Endothelial cell of umbilical vein (primary cell): ENCODE measurements around the gene XPO5. TPM values are rescaled to one million over a fixed set of nuclear protein-coding genes. Genes with fewer than 3 reads are reported as not detected.

Experiments used
- BruUV-seq: library from RNA; stranded (reverse); fragments of 400-500 nt; replicated peaks from 2 replicates; lab custom pipeline; 2021; lab: Mats Ljungman, UMichigan
- CTCF ChIA-PET: fragments of 300-600, 350-600 bp; sonication (Branson Sonifier 250); formaldehyde crosslinking; loops from one replicate; lab custom pipeline; 2021; ENCODE audit warnings: antibody characterized with exemption, inconsistent platforms; lab: Charles Lee
- POLR2A ChIA-PET: fragments of 300-600, 350-600 bp; sonication (Branson Sonifier 250); formaldehyde crosslinking; loops from one replicate; lab custom pipeline; 2021; ENCODE audit warnings: antibody characterized with exemption, inconsistent platforms; lab: Charles Lee
- DNase-seq: peaks from one replicate; pipeline ENCODE4 v3.0.0-alpha.2; 2011; ENCODE audit warnings: low read depth, low spot score
- FAIRE-seq: peaks from 2 replicates; lab custom pipeline; 2011; peaks lifted over from hg19 to GRCh38; lab: Jason Lieb, UNC
- H2AFZ ChIP-seq: 2 replicates; pipeline ENCODE4 v1.6.0; 2012; ENCODE audit warnings: low read depth, low read length, control low read depth, inconsistent platforms
- H3K27ac ChIP-seq: 2 replicates; pipeline ENCODE4 v1.5.1; 2011; ENCODE audit warnings: low read depth, mild to moderate bottlenecking, control low read depth, low read length, moderate library complexity; ENCODE audit not compliant: insufficient read depth
- H3K27me3 ChIP-seq, 2 experiments: 2 replicates each; pipeline versions ENCODE4 v1.6.0 to v1.6.1; 2011; ENCODE audit warnings: low read length in 2 of 2, mixed read lengths in 1 of 2; ENCODE audit not compliant: control insufficient read depth in 2 of 2, insufficient read depth in 2 of 2
- H3K36me3 ChIP-seq, 2 experiments: 2 replicates in 1 of 2; 3 replicates in 1 of 2; pipeline ENCODE4 v1.5.1; 2011; ENCODE audit warnings: low read length in 2 of 2, mild to moderate bottlenecking in 1 of 2, moderate library complexity in 1 of 2; ENCODE audit not compliant: control insufficient read depth in 2 of 2, insufficient read depth in 2 of 2; ENCODE audit errors: extremely low read depth in 1 of 2
- H3K4me1 ChIP-seq: 3 replicates; pipeline ENCODE4 v1.5.1; 2011; ENCODE audit warnings: mild to moderate bottlenecking, low read length; ENCODE audit not compliant: control insufficient read depth, insufficient read depth; ENCODE audit errors: extremely low read depth
- H3K4me2 ChIP-seq: 2 replicates; pipeline ENCODE4 v1.6.1; 2011; ENCODE audit warnings: low read length, control low read depth, mixed read lengths; ENCODE audit not compliant: insufficient read depth
- H3K4me3 ChIP-seq, 3 experiments: fragments of 200-600 bp in 1 of 3; sonication (generic), shearing (Covaris generic) in 1 of 3; replicated peaks in 1 of 3; 2 replicates each; pipeline ENCODE4 v1.5.1; 2011 to 2016; ENCODE audit warnings: control low read depth in 3 of 3, low read length in 3 of 3, mild to moderate bottlenecking in 2 of 3, inconsistent platforms in 1 of 3, low read depth in 1 of 3, moderate library complexity in 1 of 3; ENCODE audit not compliant: insufficient read depth in 1 of 3
- H3K79me2 ChIP-seq: 2 replicates; pipeline ENCODE4 v1.6.0; 2012; ENCODE audit warnings: low read length, inconsistent platforms; ENCODE audit not compliant: control insufficient read depth, insufficient read depth
- H3K9ac ChIP-seq: replicated peaks from 2 replicates; pipeline ENCODE3; 2011; ENCODE audit warnings: low read length, control low read depth; ENCODE audit not compliant: insufficient read depth; ENCODE audit errors: extremely low read depth
- H3K9me1 ChIP-seq: replicated peaks from 3 replicates; pipeline ENCODE4 v1.6.0; 2011; ENCODE audit warnings: mild to moderate bottlenecking, low read length; ENCODE audit not compliant: control insufficient read depth, insufficient read depth; ENCODE audit errors: extremely low read depth
- H3K9me3 ChIP-seq: replicated peaks from 2 replicates; pipeline ENCODE4 v1.5.1; 2012; ENCODE audit warnings: low read length, inconsistent platforms; ENCODE audit not compliant: control insufficient read depth, insufficient read depth
- H4K20me1 ChIP-seq: replicated peaks from 2 replicates; pipeline ENCODE3; 2011; ENCODE audit warnings: mild to moderate bottlenecking, low read length; ENCODE audit not compliant: control insufficient read depth, insufficient read depth; ENCODE audit errors: extremely low read depth
- FOS ChIP-seq: IDR thresholded peaks from 2 replicates; pipeline ENCODE4 v1.6.1; 2011; ENCODE audit warnings: mild to moderate bottlenecking, low read length, moderate library complexity, borderline replicate concordance; ENCODE audit not compliant: insufficient read depth
- JUN ChIP-seq: IDR thresholded peaks from 2 replicates; pipeline ENCODE4 v1.6.1; 2011; ENCODE audit warnings: borderline replicate concordance, low read depth; ENCODE audit not compliant: insufficient read length, insufficient read depth
- POLR2A ChIP-seq: IDR thresholded peaks from 2 replicates; pipeline ENCODE4 v1.6.1; 2012; ENCODE audit warnings: low read depth, mild to moderate bottlenecking, control low read depth, low read length
- dilution Hi-C: fragments of 300-500 bp; cut with MboI; formaldehyde crosslinking; loops from one replicate; pipeline ENCODE4 v1.15.0; 2019; ENCODE audit warnings: low sequenced_read_pairs; ENCODE audit not compliant: extremely low pct_ligation_motif_present
- intact Hi-C: fragments of 100-400 bp; cut with micrococcal nuclease; formaldehyde crosslinking; loops from one replicate; pipeline ENCODE4 v1.10.0; 2022
- polyA plus RNA-seq, 4 experiments: library from polyadenylated mRNA; depleted of rRNA in 3 of 4; stranded (reverse) in 3 of 4; unstranded in 1 of 4; fragments of >200 nt; gene quantifications; 2 replicates each; pipeline versions ENCODE4 v1.2.1 to v1.2.3, GENCODE V29; 2011 to 2012; ENCODE audit warnings: missing spikeins in 1 of 4
- total RNA-seq: library from RNA; stranded (reverse); gene quantifications from 2 replicates; pipeline ENCODE4 v1.2.3, GENCODE V29; 2021
- TF ChIP-seq, protein P1 (sequence below): IDR thresholded peaks from 2 replicates; pipeline ENCODE4 v1.6.1; 2011; ENCODE audit not compliant: insufficient read depth, insufficient read length
- TF ChIP-seq, protein P2 (sequence below), 2 donors: IDR thresholded peaks; 1 replicate in 1 of 2; 2 replicates in 1 of 2; pipeline ENCODE4 v1.5.1; 2011; ENCODE audit warnings: low read length in 2 of 2, mild to moderate bottlenecking in 2 of 2, moderate library complexity in 2 of 2, control low read depth in 1 of 2, inconsistent platforms in 1 of 2, low read depth in 1 of 2; ENCODE audit not compliant: insufficient read depth in 1 of 2; ENCODE audit errors: extremely low read depth in 1 of 2

The XPO5 gene
- total and polyA plus RNA-seq, 2 donors (not counting 3 experiments of a cell fraction or from before 2014, with no cell fraction given): 28.4 to 50.0 TPM

DNA sequence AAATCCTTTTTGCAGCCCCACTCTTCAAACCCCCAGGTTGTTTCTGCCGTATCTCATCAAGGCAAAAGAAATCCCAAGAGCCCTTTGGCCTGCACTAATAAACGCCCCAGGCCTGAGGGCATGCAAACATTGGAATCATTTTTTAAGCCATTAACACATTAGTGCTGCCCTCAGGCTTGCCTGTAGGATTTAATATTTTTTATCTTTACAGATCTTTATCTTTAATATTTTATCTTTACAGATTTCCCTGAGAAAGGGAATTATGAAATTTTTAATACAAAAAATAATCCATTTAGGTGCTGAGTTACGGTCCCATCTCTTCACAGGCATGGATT is 38.5 kb upstream of the XPO5 start:
- no peaks in the 10 kb centered on the region for H3K79me2 ChIP-seq
- no peak overlapping the region for H2AFZ ChIP-seq
- no peaks in the 10 kb centered on the region for H3K9me3 ChIP-seq
- dilution Hi-C loops: no loop called here
- no peaks in the 10 kb centered on the region for H3K27me3 ChIP-seq
- POLR2A ChIA-PET: no interaction called here
- no peak overlapping the region for H3K27ac ChIP-seq
- no peaks in the 10 kb centered on the region for H3K4me1 ChIP-seq
- H3K4me3 ChIP-seq: no peak overlapping the region
- no peak for FAIRE-seq
- TF ChIP-seq, protein P1, sequence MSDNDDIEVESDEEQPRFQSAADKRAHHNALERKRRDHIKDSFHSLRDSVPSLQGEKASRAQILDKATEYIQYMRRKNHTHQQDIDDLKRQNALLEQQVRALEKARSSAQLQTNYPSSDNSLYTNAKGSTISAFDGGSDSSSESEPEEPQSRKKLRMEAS: no peak
- TF ChIP-seq POLR2A (no peak), JUN (no peak)
- TF ChIP-seq, protein P2, sequence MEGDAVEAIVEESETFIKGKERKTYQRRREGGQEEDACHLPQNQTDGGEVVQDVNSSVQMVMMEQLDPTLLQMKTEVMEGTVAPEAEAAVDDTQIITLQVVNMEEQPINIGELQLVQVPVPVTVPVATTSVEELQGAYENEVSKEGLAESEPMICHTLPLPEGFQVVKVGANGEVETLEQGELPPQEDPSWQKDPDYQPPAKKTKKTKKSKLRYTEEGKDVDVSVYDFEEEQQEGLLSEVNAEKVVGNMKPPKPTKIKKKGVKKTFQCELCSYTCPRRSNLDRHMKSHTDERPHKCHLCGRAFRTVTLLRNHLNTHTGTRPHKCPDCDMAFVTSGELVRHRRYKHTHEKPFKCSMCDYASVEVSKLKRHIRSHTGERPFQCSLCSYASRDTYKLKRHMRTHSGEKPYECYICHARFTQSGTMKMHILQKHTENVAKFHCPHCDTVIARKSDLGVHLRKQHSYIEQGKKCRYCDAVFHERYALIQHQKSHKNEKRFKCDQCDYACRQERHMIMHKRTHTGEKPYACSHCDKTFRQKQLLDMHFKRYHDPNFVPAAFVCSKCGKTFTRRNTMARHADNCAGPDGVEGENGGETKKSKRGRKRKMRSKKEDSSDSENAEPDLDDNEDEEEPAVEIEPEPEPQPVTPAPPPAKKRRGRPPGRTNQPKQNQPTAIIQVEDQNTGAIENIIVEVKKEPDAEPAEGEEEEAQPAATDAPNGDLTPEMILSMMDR (IDR thresholded peaks at IDR 0.05; ENCODE audit: extremely low read depth in 1 of 2, insufficient read depth in 1 of 2, low read depth in 1 of 2, low read length in 2 of 2): no peak
- CTCF ChIA-PET: interaction anchor here (1.0 to 1.4 kb wide), 2 partner anchors 18 to 159 kb away, joined by 3 to 4 read pairs; no protein-coding TSS in a partner anchor
- DNase-seq: no peak
- intact Hi-C loops: no loop called here
- no peaks in the 10 kb centered on the region for H3K9me1 ChIP-seq
- H3K4me2 ChIP-seq: no peak overlapping the region
- no TSS peak for BruUV-seq
- no peaks in the 10 kb centered on the region for H4K20me1 ChIP-seq
- H3K36me3 ChIP-seq: peaks cover 12 to 13% of the 10 kb centered on the region in 2 experiments
- H3K9ac ChIP-seq: no peak overlapping the region

DNA sequence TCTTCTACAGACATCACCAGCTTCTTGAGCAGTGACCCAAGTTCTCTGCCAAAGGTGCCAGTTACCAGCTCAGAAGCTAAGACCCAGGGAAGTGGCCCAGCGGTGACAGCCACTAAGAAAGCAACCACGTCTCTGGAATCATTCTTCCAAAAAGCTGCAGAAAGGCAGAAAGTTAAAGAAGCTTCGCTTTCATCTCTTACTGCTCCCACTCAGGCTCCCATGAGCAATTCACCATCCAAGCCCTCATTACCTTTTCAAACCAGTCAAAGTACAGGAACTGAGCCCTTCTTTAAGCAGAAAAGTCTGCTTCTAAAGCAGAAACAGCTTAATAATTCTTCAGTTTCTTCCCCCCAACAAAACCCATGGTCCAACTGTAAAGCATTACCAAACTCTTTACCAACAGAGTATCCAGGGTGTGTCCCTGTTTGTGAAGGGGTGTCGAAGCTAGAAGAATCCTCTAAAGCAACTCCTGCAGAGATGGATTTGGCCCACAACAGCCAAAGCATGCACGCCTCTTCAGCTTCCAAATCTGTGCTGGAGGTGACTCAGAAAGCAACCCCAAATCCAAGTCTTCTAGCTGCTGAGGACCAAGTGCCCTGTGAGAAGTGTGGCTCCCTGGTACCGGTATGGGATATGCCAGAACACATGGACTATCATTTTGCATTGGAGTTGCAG is 38.0 kb upstream of the XPO5 start:
- POLR2A ChIA-PET: no interaction called here
- CTCF ChIA-PET: interaction anchor here (0.8 to 1.4 kb wide), 4 partner anchors 11 to 159 kb away, joined by 3 to 4 read pairs (median 4); no protein-coding TSS in a partner anchor
- no TSS peak for BruUV-seq
- Histone ChIP-seq H3K9ac (no peak overlapping the region), H3K4me2 (no peak overlapping the region), H3K4me1 (no peaks in the 10 kb centered on the region), H3K9me1 (no peaks in the 10 kb centered on the region), H3K9me3 (no peaks in the 10 kb centered on the region), H3K79me2 (no peaks in the 10 kb centered on the region), H4K20me1 (no peaks in the 10 kb centered on the region), H3K4me3 (no peak overlapping the region), H3K36me3 (peaks cover 12 to 13% of the 10 kb centered on the region in 2 experiments), H3K27ac (no peak overlapping the region), H3K27me3 (no peaks in the 10 kb centered on the region), H2AFZ (no peak overlapping the region)
- dilution Hi-C loops: no loop called here
- intact Hi-C loops: no loop called here
- DNase-seq (no peak), FAIRE-seq (no peak)
- TF ChIP-seq JUN (no peak), FOS (no peak)
